Ishikawa (cell line): ENCODE measurements around the gene SLC15A3.

Experiments
- EGR1 ChIP-seq: IDR thresholded peaks from 2 replicates; pipeline ENCODE4 v1.6.1; 2012
- EP300 ChIP-seq: IDR thresholded peaks from 2 replicates; pipeline ENCODE4 v1.6.1; 2012; ENCODE audit warnings: borderline replicate concordance
- FOXM1 ChIP-seq: IDR thresholded peaks from 2 replicates; pipeline ENCODE4 v1.6.1; 2012; ENCODE audit warnings: low read depth, borderline replicate concordance
- RAD21 ChIP-seq: IDR thresholded peaks from 2 replicates; pipeline ENCODE4 v1.6.1; 2012; ENCODE audit warnings: low read depth
- TAF1 ChIP-seq: IDR thresholded peaks from 2 replicates; pipeline ENCODE4 v1.6.1; 2012; ENCODE audit warnings: low read depth, mild to moderate bottlenecking
- TCF12 ChIP-seq: IDR thresholded peaks from 2 replicates; pipeline ENCODE4 v1.6.1; 2012; ENCODE audit warnings: low read depth
- TEAD4 ChIP-seq: IDR thresholded peaks from 2 replicates; pipeline ENCODE4 v1.6.1; 2012
- YY1 ChIP-seq: IDR thresholded peaks from 2 replicates; pipeline ENCODE4 v1.6.1; 2012; ENCODE audit warnings: low read depth
- TF ChIP-seq, protein P1 (sequence below): IDR thresholded peaks from 2 replicates; pipeline ENCODE4 v1.6.1; 2012; ENCODE audit warnings: low read depth, mild to moderate bottlenecking
- TF ChIP-seq, protein P2 (sequence below): IDR thresholded peaks from 2 replicates; pipeline ENCODE4 v1.6.1; 2012

DNA sequence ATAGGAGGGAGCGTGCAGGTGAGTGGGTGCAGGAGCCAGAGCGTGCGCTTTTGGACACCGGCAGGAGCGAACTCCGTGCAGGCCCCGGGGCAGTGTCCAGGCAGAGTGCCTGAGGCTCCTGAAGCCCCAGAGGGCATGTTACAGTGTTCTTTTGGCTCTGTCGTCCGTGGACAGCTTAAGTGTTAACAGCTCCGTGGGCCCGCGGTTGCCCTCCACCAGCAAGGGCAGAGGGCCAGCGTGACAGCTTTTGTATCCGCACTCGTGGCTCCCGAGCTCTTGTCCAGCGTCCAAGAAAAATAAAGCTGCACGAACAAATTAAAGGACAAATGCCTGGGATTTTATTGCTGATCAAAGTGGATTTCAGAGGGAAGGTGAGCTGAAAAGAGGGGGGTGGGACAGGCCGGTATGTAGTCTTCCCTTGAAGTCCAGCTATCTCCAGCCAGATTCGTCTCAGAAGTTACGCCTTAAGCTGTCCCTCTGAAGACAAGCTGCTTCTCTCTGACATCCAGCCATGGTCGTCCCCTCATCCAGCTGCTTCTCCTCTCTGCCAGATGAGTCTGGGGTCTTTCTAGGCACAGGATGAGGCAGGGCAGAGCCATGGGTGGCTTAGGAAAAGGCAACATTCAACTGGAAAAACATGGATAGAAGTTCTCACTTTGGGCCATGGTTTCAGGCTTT lies 39.0 kb downstream of the SLC15A3 start:
- no peak for TF ChIP-seq TCF12
- no peak for TF ChIP-seq RAD21
- TF ChIP-seq YY1, result no peak
- TF ChIP-seq EGR1, result no peak
- TF ChIP-seq, protein P1, sequence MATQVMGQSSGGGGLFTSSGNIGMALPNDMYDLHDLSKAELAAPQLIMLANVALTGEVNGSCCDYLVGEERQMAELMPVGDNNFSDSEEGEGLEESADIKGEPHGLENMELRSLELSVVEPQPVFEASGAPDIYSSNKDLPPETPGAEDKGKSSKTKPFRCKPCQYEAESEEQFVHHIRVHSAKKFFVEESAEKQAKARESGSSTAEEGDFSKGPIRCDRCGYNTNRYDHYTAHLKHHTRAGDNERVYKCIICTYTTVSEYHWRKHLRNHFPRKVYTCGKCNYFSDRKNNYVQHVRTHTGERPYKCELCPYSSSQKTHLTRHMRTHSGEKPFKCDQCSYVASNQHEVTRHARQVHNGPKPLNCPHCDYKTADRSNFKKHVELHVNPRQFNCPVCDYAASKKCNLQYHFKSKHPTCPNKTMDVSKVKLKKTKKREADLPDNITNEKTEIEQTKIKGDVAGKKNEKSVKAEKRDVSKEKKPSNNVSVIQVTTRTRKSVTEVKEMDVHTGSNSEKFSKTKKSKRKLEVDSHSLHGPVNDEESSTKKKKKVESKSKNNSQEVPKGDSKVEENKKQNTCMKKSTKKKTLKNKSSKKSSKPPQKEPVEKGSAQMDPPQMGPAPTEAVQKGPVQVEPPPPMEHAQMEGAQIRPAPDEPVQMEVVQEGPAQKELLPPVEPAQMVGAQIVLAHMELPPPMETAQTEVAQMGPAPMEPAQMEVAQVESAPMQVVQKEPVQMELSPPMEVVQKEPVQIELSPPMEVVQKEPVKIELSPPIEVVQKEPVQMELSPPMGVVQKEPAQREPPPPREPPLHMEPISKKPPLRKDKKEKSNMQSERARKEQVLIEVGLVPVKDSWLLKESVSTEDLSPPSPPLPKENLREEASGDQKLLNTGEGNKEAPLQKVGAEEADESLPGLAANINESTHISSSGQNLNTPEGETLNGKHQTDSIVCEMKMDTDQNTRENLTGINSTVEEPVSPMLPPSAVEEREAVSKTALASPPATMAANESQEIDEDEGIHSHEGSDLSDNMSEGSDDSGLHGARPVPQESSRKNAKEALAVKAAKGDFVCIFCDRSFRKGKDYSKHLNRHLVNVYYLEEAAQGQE, result no peak
- no peak for TF ChIP-seq FOXM1
- TF ChIP-seq TEAD4, result no peak
- TF ChIP-seq, protein P2, sequence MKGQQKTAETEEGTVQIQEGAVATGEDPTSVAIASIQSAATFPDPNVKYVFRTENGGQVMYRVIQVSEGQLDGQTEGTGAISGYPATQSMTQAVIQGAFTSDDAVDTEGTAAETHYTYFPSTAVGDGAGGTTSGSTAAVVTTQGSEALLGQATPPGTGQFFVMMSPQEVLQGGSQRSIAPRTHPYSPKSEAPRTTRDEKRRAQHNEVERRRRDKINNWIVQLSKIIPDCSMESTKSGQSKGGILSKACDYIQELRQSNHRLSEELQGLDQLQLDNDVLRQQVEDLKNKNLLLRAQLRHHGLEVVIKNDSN, result no peak
- TF ChIP-seq EP300, result no peak
- TF ChIP-seq TAF1, result no peak
